HepG2 (cell line): ENCODE measurements around the gene PDE2A.

Experiments used
- RNF2 ChIP-seq: fragments of 450-650 bp; conservative IDR thresholded peaks from 2 replicates; pipeline ENCODE4 v1.6.1; 2016; ENCODE audit warnings: low read depth
- SIN3B ChIP-seq: fragments of 150-350 bp; IDR thresholded peaks from 2 replicates; pipeline ENCODE4 v1.6.1; 2014; ENCODE audit warnings: low read length
- SP2 ChIP-seq: sonication (generic); formaldehyde crosslinking; IDR thresholded peaks from 2 replicates; pipeline ENCODE4 v1.5.1; 2020; ENCODE audit warnings: mild to moderate bottlenecking, missing genetic modification reagents
- ZBTB20 ChIP-seq: sonication (generic); formaldehyde crosslinking; IDR thresholded peaks from 2 replicates; pipeline ENCODE4 v1.8.1; 2023; ENCODE audit warnings: missing genetic modification reagents, low read depth, mild to moderate bottlenecking, borderline replicate concordance
- ZNF180 ChIP-seq: sonication (generic); formaldehyde crosslinking; IDR thresholded peaks from 2 replicates; pipeline ENCODE4 v1.4.0; 2020; ENCODE audit warnings: low read depth, missing genetic modification reagents, borderline replicate concordance
- ZNF337 ChIP-seq: sonication (generic); formaldehyde crosslinking; IDR thresholded peaks from 2 replicates; pipeline ENCODE4 v1.5.1; 2020; ENCODE audit warnings: missing genetic modification reagents, low read depth, mild to moderate bottlenecking, borderline replicate concordance
- ZNF644 ChIP-seq: IDR thresholded peaks from 2 replicates; pipeline ENCODE4 v1.6.1; 2016; ENCODE audit warnings: low read depth
- TF ChIP-seq, protein P1 (sequence below): sonication (generic); formaldehyde crosslinking; IDR thresholded peaks from 2 replicates; pipeline ENCODE4 v1.5.0; 2020; ENCODE audit warnings: mild to moderate bottlenecking, missing genetic modification reagents, moderate library complexity

DNA sequence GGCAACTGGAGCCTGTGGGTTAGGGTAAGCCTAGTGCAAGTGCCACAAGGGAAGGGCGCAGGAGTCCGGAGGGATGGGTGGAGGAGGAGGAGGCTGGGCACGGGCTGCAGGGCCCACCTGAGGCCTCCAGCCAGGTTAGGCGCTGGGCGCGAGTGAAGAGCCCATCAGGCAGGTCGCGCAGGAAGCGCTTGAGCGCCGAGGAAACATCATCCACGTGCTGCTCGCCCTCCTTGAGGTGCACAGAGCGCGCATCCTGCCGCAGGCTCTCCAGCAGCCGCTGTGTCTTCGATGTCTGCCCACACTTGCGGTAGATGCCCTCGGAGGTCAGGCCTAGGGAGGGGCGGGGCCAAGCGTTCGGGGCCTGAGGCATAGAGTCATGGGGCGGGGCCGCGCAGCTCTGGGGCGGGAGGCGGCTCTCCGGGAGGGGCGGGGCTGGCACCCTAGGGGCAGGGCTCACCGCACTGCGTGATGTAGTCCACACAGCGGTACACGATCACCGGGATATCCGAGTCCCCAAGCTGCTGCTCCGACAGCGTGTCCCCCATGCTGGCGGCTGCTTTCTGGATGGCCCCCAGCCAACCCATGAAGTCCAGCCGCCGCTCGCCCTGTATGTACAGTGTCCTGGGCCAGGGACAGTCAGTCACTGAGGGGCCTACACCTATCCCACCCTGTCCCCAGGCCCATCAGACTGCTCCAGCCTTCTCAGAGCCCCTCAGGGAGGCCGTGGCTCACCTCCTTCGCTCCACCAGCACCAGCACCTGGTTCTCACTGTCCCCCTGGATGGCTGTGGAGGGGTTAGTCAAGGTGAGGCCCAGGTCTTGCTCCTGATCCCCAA, 22.9 kb upstream of the PDE2A start:
- TF ChIP-seq SP2 (no peak), RNF2 (no peak), ZNF644 (CRISPR knock-in tag) (no peak), ZNF337 (CRISPR knock-in tag) (no peak), ZNF180 (CRISPR knock-in tag) (no peak), ZBTB20 (CRISPR knock-in tag) (no peak), SIN3B (no peak)
- TF ChIP-seq, protein P1, sequence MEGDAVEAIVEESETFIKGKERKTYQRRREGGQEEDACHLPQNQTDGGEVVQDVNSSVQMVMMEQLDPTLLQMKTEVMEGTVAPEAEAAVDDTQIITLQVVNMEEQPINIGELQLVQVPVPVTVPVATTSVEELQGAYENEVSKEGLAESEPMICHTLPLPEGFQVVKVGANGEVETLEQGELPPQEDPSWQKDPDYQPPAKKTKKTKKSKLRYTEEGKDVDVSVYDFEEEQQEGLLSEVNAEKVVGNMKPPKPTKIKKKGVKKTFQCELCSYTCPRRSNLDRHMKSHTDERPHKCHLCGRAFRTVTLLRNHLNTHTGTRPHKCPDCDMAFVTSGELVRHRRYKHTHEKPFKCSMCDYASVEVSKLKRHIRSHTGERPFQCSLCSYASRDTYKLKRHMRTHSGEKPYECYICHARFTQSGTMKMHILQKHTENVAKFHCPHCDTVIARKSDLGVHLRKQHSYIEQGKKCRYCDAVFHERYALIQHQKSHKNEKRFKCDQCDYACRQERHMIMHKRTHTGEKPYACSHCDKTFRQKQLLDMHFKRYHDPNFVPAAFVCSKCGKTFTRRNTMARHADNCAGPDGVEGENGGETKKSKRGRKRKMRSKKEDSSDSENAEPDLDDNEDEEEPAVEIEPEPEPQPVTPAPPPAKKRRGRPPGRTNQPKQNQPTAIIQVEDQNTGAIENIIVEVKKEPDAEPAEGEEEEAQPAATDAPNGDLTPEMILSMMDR (CRISPR knock-in tag): no peak
